Fibroblast of villous mesenchyme (primary cell): ENCODE data around the gene TMEM17. TPM values are rescaled to one million over a fixed set of nuclear protein-coding genes. Genes with fewer than 3 reads are reported as not detected.

Experiments used
- DNase-seq: peaks from one replicate; pipeline ENCODE4 v3.0.0-alpha.2; 2010; ENCODE audit warnings: low read depth
- H3K4me3 ChIP-seq: 2 replicates; pipeline ENCODE4 v1.5.1; 2011; ENCODE audit warnings: low read depth, mild to moderate bottlenecking, low read length
- CTCF ChIP-seq: IDR thresholded peaks from 2 replicates; pipeline ENCODE4 v1.5.1; 2012; ENCODE audit warnings: low read depth, mild to moderate bottlenecking, low read length; ENCODE audit not compliant: insufficient read depth
- total RNA-seq: library from RNA; depleted of rRNA; stranded (reverse); fragments of >200 nt; gene quantifications from 2 replicates; pipeline ENCODE4 v1.2.3, GENCODE V29; 2012

Gene TMEM17
- total RNA-seq, 1 donor, result 3.0 TPM

- DNase-seq, result no peak
- no peak for TF ChIP-seq CTCF
- H3K4me3 ChIP-seq, result no peak overlapping the region
These were observed 31.8 kb downstream of the TMEM17 start for GRCh38 chr2:62474176-62474575.

- H3K4me3 ChIP-seq, result no peak overlapping the region
- no peak for DNase-seq
- TF ChIP-seq CTCF, result no peak
These were observed 32.7 kb downstream of the TMEM17 start for GRCh38 chr2:62473246-62473827.

- DNase-seq, result peak; percentile 7
- TF ChIP-seq CTCF, result no peak
These were observed 33.7 kb downstream of the TMEM17 start for GRCh38 chr2:62472312-62472711.

GRCh38 chr2:62471816-62472215, 34.2 kb downstream of the TMEM17 start:
- DNase-seq, result no peak

More at GRCh38 chr2:62472312-62472711, 33.7 kb downstream of the TMEM17 start:
- no peak overlapping the region for H3K4me3 ChIP-seq

GRCh38 chr2:62471404-62471803, 34.6 kb downstream of the TMEM17 start:
- DNase-seq, result no peak
- TF ChIP-seq CTCF, result no peak

More at GRCh38 chr2:62471816-62472215, 34.2 kb downstream of the TMEM17 start:
- H3K4me3 ChIP-seq, result no peak overlapping the region
- no peak for TF ChIP-seq CTCF

GRCh38 chr2:62469548-62469947, 36.4 kb downstream of the TMEM17 start:
- H3K4me3 ChIP-seq, result no peak overlapping the region
- DNase-seq, result no peak
- no peak for TF ChIP-seq CTCF

More at GRCh38 chr2:62471404-62471803, 34.6 kb downstream of the TMEM17 start:
- no peak overlapping the region for H3K4me3 ChIP-seq

- no peak for TF ChIP-seq CTCF
- no peak overlapping the region for H3K4me3 ChIP-seq
- no peak for DNase-seq
These were observed 36.9 kb downstream of the TMEM17 start for GRCh38 chr2:62469114-62469513.
